Measurements from ENCODE around the gene DCAKD. TPM values are rescaled to one million over a fixed set of nuclear protein-coding genes. Genes with fewer than 3 reads are reported as not detected.

Gene DCAKD
- total RNA-seq, 1 donor: 52.2 TPM

DNA sequence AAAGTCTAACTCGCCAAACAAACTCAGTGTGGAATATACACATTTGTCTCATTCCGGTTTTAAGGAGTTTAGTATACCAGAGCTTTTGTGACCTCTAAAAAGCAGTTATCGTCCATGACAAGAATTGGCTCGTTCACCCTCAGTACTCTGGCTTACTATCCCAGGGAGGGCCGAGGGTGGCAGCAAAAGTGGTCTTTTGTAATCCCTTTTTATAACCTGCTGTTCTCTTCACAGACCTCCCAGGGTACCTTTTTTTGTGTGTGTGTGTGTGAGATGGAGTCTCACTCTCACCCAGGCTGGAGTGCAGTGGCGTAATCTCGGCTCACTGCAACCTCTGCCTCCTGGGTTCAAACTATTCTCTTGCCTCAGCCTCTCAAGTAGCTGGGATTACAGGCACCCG, 18.6 kb upstream of the DCAKD start:
- TF ChIP-seq, protein P1, sequence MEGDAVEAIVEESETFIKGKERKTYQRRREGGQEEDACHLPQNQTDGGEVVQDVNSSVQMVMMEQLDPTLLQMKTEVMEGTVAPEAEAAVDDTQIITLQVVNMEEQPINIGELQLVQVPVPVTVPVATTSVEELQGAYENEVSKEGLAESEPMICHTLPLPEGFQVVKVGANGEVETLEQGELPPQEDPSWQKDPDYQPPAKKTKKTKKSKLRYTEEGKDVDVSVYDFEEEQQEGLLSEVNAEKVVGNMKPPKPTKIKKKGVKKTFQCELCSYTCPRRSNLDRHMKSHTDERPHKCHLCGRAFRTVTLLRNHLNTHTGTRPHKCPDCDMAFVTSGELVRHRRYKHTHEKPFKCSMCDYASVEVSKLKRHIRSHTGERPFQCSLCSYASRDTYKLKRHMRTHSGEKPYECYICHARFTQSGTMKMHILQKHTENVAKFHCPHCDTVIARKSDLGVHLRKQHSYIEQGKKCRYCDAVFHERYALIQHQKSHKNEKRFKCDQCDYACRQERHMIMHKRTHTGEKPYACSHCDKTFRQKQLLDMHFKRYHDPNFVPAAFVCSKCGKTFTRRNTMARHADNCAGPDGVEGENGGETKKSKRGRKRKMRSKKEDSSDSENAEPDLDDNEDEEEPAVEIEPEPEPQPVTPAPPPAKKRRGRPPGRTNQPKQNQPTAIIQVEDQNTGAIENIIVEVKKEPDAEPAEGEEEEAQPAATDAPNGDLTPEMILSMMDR (IDR thresholded peaks at IDR 0.05; ENCODE audit: insufficient read depth, low read depth, low read length): no peak
- DNase-seq (ENCODE audit: low read depth): no peak
- H3K4me3 ChIP-seq (ENCODE audit: low read depth, low read length): no peak overlapping the region

DNA sequence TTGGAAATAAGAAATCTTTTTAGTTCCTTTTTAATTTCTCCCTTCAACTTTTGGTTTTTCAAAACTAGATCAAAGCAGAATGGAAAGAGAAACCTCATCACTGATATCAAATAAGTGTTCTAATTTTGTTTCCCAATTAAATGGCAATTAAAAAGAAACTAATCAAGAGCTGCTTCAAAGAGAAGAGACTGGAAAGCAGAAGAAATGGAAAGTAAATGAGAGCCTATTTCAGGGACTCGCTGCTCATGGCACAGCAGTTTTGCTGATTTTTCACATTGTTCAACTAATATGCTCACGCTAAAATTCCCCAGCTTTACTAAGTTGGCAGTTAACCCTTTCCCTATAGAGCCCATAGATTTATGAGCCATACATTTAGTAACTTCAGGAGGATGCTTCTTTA, 16.2 kb upstream of the DCAKD start:
- no peak for DNase-seq (ENCODE audit: low read depth)
- TF ChIP-seq, protein P1 (IDR thresholded peaks at IDR 0.05; ENCODE audit: insufficient read depth, low read depth, low read length): no peak

GRCh38 chr17:45063198-45063597, 11.8 kb upstream of the DCAKD start:
- H3K4me3 ChIP-seq (ENCODE audit: low read depth, low read length): no peak overlapping the region
- DNase-seq (ENCODE audit: low read depth): peak; percentile 20
- TF ChIP-seq, protein P1 (IDR thresholded peaks at IDR 0.05; ENCODE audit: insufficient read depth, low read depth, low read length): no peak

More for the DNA sequence above, 16.2 kb upstream of the DCAKD start:
- no peak overlapping the region for H3K4me3 ChIP-seq (ENCODE audit: low read depth, low read length)

- peak overlapping the region; percentile 95 for H3K4me3 ChIP-seq (ENCODE audit: low read depth, low read length)
- no peak for DNase-seq (ENCODE audit: low read depth)
- TF ChIP-seq, protein P1 (IDR thresholded peaks at IDR 0.05; ENCODE audit: insufficient read depth, low read depth, low read length): no peak
Observed at GRCh38 chr17:45061606-45062205, 10.3 kb upstream of the DCAKD start.

GRCh38 chr17:45060797-45061605, 9.6 kb upstream of the DCAKD start, which contains the start of gene NMT1:
TSS of gene NMT1 (plus strand) at chr17:45061317. CDS start at chr17:45061330, 13 bp downstream.
- DNase-seq (ENCODE audit: low read depth): peak; percentile 100
- H3K4me3 ChIP-seq (ENCODE audit: low read depth, low read length): peak within 1 kb of the TSS; percentile 95
- TF ChIP-seq, protein P1 (IDR thresholded peaks at IDR 0.05; ENCODE audit: insufficient read depth, low read depth, low read length): no peak

DNA sequence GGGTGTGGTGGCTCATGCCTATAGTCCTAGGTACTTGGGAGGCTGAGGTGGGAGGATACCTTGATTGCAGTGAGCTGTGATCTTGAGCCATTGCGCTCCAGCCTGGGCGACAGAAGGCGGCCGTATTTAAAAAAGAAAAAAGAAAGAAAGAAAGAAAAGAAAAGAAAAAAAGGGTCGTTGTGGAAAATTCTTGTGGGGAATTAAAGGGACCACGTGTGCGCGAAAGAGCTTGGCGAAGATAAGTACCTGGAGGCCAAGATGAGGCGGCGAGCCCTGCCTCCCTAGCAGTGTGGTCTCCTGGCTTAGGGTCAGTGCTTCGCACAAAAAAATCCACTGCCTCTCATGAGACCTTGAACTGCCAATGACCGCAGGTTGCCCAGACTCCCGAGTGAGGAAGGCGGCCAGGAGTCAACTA, 9.0 kb upstream of the DCAKD start:
- TF ChIP-seq, protein P1 (IDR thresholded peaks at IDR 0.05; ENCODE audit: insufficient read depth, low read depth, low read length): no peak
- H3K4me3 ChIP-seq (ENCODE audit: low read depth, low read length): peak overlapping the region; percentile 95
- DNase-seq (ENCODE audit: low read depth): no peak
